ENCODE measurements around the gene PELO.

The PELO gene

GRCh38 chr5:52773342-52773741 is 14.4 kb upstream of the PELO start:
- no peak for DNase-seq

- no peak for DNase-seq
Observed at GRCh38 chr5:52774005-52774410, 13.7 kb upstream of the PELO start.

- DNase-seq, result no peak
Observed at GRCh38 chr5:52776116-52776515, 11.6 kb upstream of the PELO start.

GRCh38 chr5:52777186-52777585 is 10.5 kb upstream of the PELO start:
- DNase-seq, result no peak

- DNase-seq, result no peak
Observed at GRCh38 chr5:52778781-52779180, 8.9 kb upstream of the PELO start.

GRCh38 chr5:52779213-52779612 is 8.5 kb upstream of the PELO start:
- DNase-seq, result no peak

GRCh38 chr5:52783226-52783959 is 4.3 kb upstream of the PELO start:
- DNase-seq, result no peak

- DNase-seq, result no peak
Observed at GRCh38 chr5:52784737-52785136, 3.0 kb upstream of the PELO start.

GRCh38 chr5:52786391-52786790 is 1.3 kb upstream of the PELO start:
- no peak for DNase-seq

GRCh38 chr5:52786949-52787599 is 642 bp upstream of the PELO start:
- DNase-seq, result no peak

- no peak for DNase-seq
Observed at GRCh38 chr5:52788505-52788821, 747 bp downstream of the PELO start.

- no peak for DNase-seq
Observed at GRCh38 chr5:52789378-52789777, 1.7 kb downstream of the PELO start.

- DNase-seq, result no peak
Observed at GRCh38 chr5:52789851-52790250, 2.1 kb downstream of the PELO start.

GRCh38 chr5:52791366-52791765 is 3.6 kb downstream of the PELO start:
- no peak for DNase-seq

- DNase-seq, result no peak
Observed at GRCh38 chr5:52794519-52794918, 6.8 kb downstream of the PELO start.

GRCh38 chr5:52796031-52796430 is 8.3 kb downstream of the PELO start:
- DNase-seq, result no peak

- DNase-seq, result no peak
Observed at GRCh38 chr5:52796516-52797103, 8.9 kb downstream of the PELO start.

- no peak for DNase-seq
Observed at GRCh38 chr5:52798938-52799337, 11.2 kb downstream of the PELO start.

GRCh38 chr5:52799358-52799982 is 11.8 kb downstream of the PELO start:
- DNase-seq, result no peak

- peak; percentile 82 for DNase-seq
Observed at GRCh38 chr5:52799983-52800393, 12.3 kb downstream of the PELO start.

- peak; percentile 29 for DNase-seq
Observed at GRCh38 chr5:52800394-52801213, 12.9 kb downstream of the PELO start.

GRCh38 chr5:52801329-52801728 is 13.6 kb downstream of the PELO start:
- DNase-seq, result no peak

Measured in NCI-H1105 treated with DMSO at 0.1 percent for 48 hours (cell line).